Trophoblast cell (in vitro differentiated cells and primary cell): ENCODE measurements around the gene PGF.

Source experiments
- DNase-seq, 2 donors: peaks; one replicate each; pipeline ENCODE4 v3.0.0-alpha.2; 2016
- H2AFZ ChIP-seq: 2 replicates; pipeline ENCODE4 v1.6.1; 2013; ENCODE audit warnings: low read length, moderate library complexity, mild to moderate bottlenecking; ENCODE audit not compliant: insufficient read depth, poor library complexity
- H2AK5ac ChIP-seq: 2 replicates; pipeline ENCODE4 v1.6.1; 2013; ENCODE audit warnings: mild to moderate bottlenecking, low read length
- H2BK120ac ChIP-seq: 2 replicates; pipeline ENCODE4 v1.6.1; 2013; ENCODE audit warnings: low read length, mild to moderate bottlenecking, moderate library complexity; ENCODE audit not compliant: insufficient read depth, poor library complexity
- H2BK12ac ChIP-seq: 2 replicates; pipeline ENCODE4 v1.6.1; 2013; ENCODE audit warnings: mild to moderate bottlenecking, low read length, moderate library complexity
- H2BK5ac ChIP-seq: 2 replicates; pipeline ENCODE4 v1.6.1; 2013; ENCODE audit warnings: low read length, low read depth, moderate library complexity, mild to moderate bottlenecking; ENCODE audit not compliant: poor library complexity
- H3K14ac ChIP-seq: 2 replicates; pipeline ENCODE4 v1.6.1; 2013; ENCODE audit warnings: mild to moderate bottlenecking, low read length
- H3K18ac ChIP-seq: 2 replicates; pipeline ENCODE4 v1.6.1; 2013; ENCODE audit warnings: mild to moderate bottlenecking, low read length
- H3K23ac ChIP-seq: 2 replicates; pipeline ENCODE4 v1.6.1; 2013; ENCODE audit warnings: low read length
- H3K27ac ChIP-seq: 2 replicates; pipeline ENCODE4 v1.5.1; 2013; ENCODE audit warnings: low read depth, mild to moderate bottlenecking, inconsistent platforms, low read length, moderate library complexity
- H3K27me3 ChIP-seq: 2 replicates; pipeline ENCODE4 v1.6.1; 2013; ENCODE audit warnings: inconsistent platforms, mild to moderate bottlenecking, low read length, moderate library complexity; ENCODE audit not compliant: insufficient read depth
- H3K36me3 ChIP-seq, 2 experiments: 1 replicate in 1 of 2; 2 replicates in 1 of 2; pipeline ENCODE4 v1.6.1; 2013; ENCODE audit warnings: low read length in 2 of 2, mild to moderate bottlenecking in 2 of 2, moderate library complexity in 1 of 2; ENCODE audit not compliant: insufficient read depth in 2 of 2, control insufficient read depth in 1 of 2
- H3K4ac ChIP-seq: 2 replicates; pipeline ENCODE4 v1.6.1; 2013; ENCODE audit warnings: low read depth, mild to moderate bottlenecking, low read length, moderate library complexity
- H3K4me1 ChIP-seq, 2 experiments: 1 replicate in 1 of 2; 2 replicates in 1 of 2; pipeline ENCODE4 v1.6.1; 2013; ENCODE audit warnings: low read length in 2 of 2, mild to moderate bottlenecking in 2 of 2, moderate library complexity in 1 of 2; ENCODE audit not compliant: insufficient read depth in 2 of 2, control insufficient read depth in 1 of 2
- H3K4me2 ChIP-seq: 2 replicates; pipeline ENCODE4 v1.6.1; 2013; ENCODE audit warnings: inconsistent platforms, mild to moderate bottlenecking, low read length, moderate library complexity
- H3K4me3 ChIP-seq: 2 replicates; pipeline ENCODE4 v1.5.1; 2013; ENCODE audit warnings: mild to moderate bottlenecking, low read depth, low read length, inconsistent platforms
- H3K79me1 ChIP-seq: one replicate; pipeline ENCODE4 v1.6.1; 2013; ENCODE audit warnings: low read length
- H3K79me2 ChIP-seq: 2 replicates; pipeline ENCODE4 v1.6.1; 2013; ENCODE audit warnings: low read length, mild to moderate bottlenecking; ENCODE audit not compliant: control insufficient read depth, insufficient read depth, poor library complexity
- H3K9ac ChIP-seq: 2 replicates; pipeline ENCODE4 v1.6.1; 2013; ENCODE audit warnings: mild to moderate bottlenecking, low read length
- H3K9me3 ChIP-seq: 2 replicates; pipeline ENCODE4 v1.6.1; 2013; ENCODE audit warnings: low read depth, mild to moderate bottlenecking, control low read depth, inconsistent platforms, low read length; ENCODE audit not compliant: insufficient read depth
- H4K12ac ChIP-seq: 2 replicates; pipeline ENCODE4 v1.6.1; 2013; ENCODE audit warnings: low read depth, mild to moderate bottlenecking, low read length, moderate library complexity
- H4K8ac ChIP-seq: 2 replicates; pipeline ENCODE4 v1.6.1; 2013; ENCODE audit warnings: low read depth, mild to moderate bottlenecking, low read length, moderate library complexity
- H4K91ac ChIP-seq: one replicate; pipeline ENCODE4 v1.6.1; 2013; ENCODE audit warnings: low read depth, mild to moderate bottlenecking, low read length, moderate library complexity
- WGBS: extraction: QIAGEN DNeasy Blood & Tissue Kit; methylation state at CpG from one replicate; pipeline ENCODE4 v1.1.7; 2013; ENCODE audit warnings: missing lambda C conversion rate; ENCODE audit not compliant: insufficient read length, insufficient coverage; ENCODE audit errors: extremely low coverage; 5-methylcytosine and 5-hydroxymethylcytosine counted together

The PGF gene

GRCh38 chr14:74952697-74953484, 2.5 kb downstream of the PGF start:
- Histone ChIP-seq H2BK12ac (no peak overlapping the region), H3K23ac (no peak overlapping the region), H3K79me1 (peaks cover 33% of the 10 kb centered on the region), H3K4me3 (peak overlapping the region; percentile 38), H4K91ac (peak overlapping the region; percentile 11), H2AFZ (no peak overlapping the region), H2AK5ac (no peak overlapping the region), H4K12ac (no peak overlapping the region), H3K4me1 (peaks cover 22 to 27% of the 10 kb centered on the region in 2 experiments), H3K27me3 (no peaks in the 10 kb centered on the region), H3K4ac (no peak overlapping the region), H2BK120ac (no peak overlapping the region), H3K79me2 (peaks cover 16% of the 10 kb centered on the region), H3K9ac (peak overlapping the region; percentile 35), H3K4me2 (no peak overlapping the region), H2BK5ac (no peak overlapping the region), H3K9me3 (no peaks in the 10 kb centered on the region), H4K8ac (peak overlapping the region; percentile 15), H3K27ac (peak overlapping the region; percentile 61), H3K18ac (no peak overlapping the region), H3K36me3 (peaks cover 34% of the 10 kb centered on the region in 2 experiments), H3K14ac (no peak overlapping the region)
- no CpG with 5 or more reads among the region's 18 CpGs for WGBS
- no peak for DNase-seq

- no peak overlapping the region for H2AFZ ChIP-seq
- H2BK12ac ChIP-seq: no peak overlapping the region
- H3K18ac ChIP-seq: peak overlapping the region; percentile 10
- H2BK5ac ChIP-seq: no peak overlapping the region
- H3K23ac ChIP-seq: no peak overlapping the region
- H2BK120ac ChIP-seq: no peak overlapping the region
- H4K91ac ChIP-seq: no peak overlapping the region
- no peak overlapping the region for H2AK5ac ChIP-seq
- H4K12ac ChIP-seq: no peak overlapping the region
- no peak overlapping the region for H3K9ac ChIP-seq
- H3K79me2 ChIP-seq: peaks cover 16% of the 10 kb centered on the region
- no peak overlapping the region for H3K4ac ChIP-seq
- H3K27me3 ChIP-seq: no peaks in the 10 kb centered on the region
- no peak overlapping the region for H3K4me2 ChIP-seq
- H3K4me3 ChIP-seq: no peak overlapping the region
- H3K4me1 ChIP-seq: peaks cover 22 to 27% of the 10 kb centered on the region in 2 experiments
- peaks cover 33% of the 10 kb centered on the region for H3K79me1 ChIP-seq
- WGBS: no CpG with 5 or more reads among the region's 6 CpGs
- H3K9me3 ChIP-seq: no peaks in the 10 kb centered on the region
- peaks cover 38 to 40% of the 10 kb centered on the region in 2 experiments for H3K36me3 ChIP-seq
- H3K27ac ChIP-seq: no peak overlapping the region
- H4K8ac ChIP-seq: no peak overlapping the region
- H3K14ac ChIP-seq: no peak overlapping the region
- no peak for DNase-seq
These were observed 3.2 kb downstream of the PGF start for GRCh38 chr14:74952180-74952665.

- peaks cover 33% of the 10 kb centered on the region for H3K79me1 ChIP-seq
- H3K9me3 ChIP-seq: no peaks in the 10 kb centered on the region
- no peak overlapping the region for H2BK5ac ChIP-seq
- peaks cover 20 to 23% of the 10 kb centered on the region in 2 experiments for H3K4me1 ChIP-seq
- no peak for DNase-seq
- H2AK5ac ChIP-seq: no peak overlapping the region
- peaks cover 38 to 45% of the 10 kb centered on the region in 2 experiments for H3K36me3 ChIP-seq
- H2BK120ac ChIP-seq: no peak overlapping the region
- H4K12ac ChIP-seq: peak overlapping the region; percentile 6
- H2BK12ac ChIP-seq: no peak overlapping the region
- H4K8ac ChIP-seq: peak overlapping the region; percentile 14
- H3K9ac ChIP-seq: no peak overlapping the region
- H3K4me3 ChIP-seq: no peak overlapping the region
- no peak overlapping the region for H3K27ac ChIP-seq
- no peak overlapping the region for H3K23ac ChIP-seq
- peaks cover 16% of the 10 kb centered on the region for H3K79me2 ChIP-seq
- peak overlapping the region; percentile 52 for H3K14ac ChIP-seq
- no peaks in the 10 kb centered on the region for H3K27me3 ChIP-seq
- peak overlapping the region; percentile 10 for H3K18ac ChIP-seq
- no peak overlapping the region for H4K91ac ChIP-seq
- no CpG with 5 or more reads among the region's 15 CpGs for WGBS
- H2AFZ ChIP-seq: no peak overlapping the region
- no peak overlapping the region for H3K4me2 ChIP-seq
- H3K4ac ChIP-seq: no peak overlapping the region
These were observed 3.8 kb downstream of the PGF start for GRCh38 chr14:74951443-74952179.

GRCh38 chr14:74950795-74951442, 4.5 kb downstream of the PGF start:
- H3K9ac ChIP-seq: no peak overlapping the region
- no peak overlapping the region for H4K91ac ChIP-seq
- H3K9me3 ChIP-seq: no peaks in the 10 kb centered on the region
- no peak overlapping the region for H4K8ac ChIP-seq
- H3K36me3 ChIP-seq: peaks cover 38 to 48% of the 10 kb centered on the region in 2 experiments
- no peak overlapping the region for H3K4me3 ChIP-seq
- no peak overlapping the region for H2AFZ ChIP-seq
- H3K18ac ChIP-seq: no peak overlapping the region
- H3K79me2 ChIP-seq: peaks cover 11% of the 10 kb centered on the region
- H3K27ac ChIP-seq: peak overlapping the region; percentile 33
- H3K4ac ChIP-seq: no peak overlapping the region
- no peak overlapping the region for H3K14ac ChIP-seq
- peak overlapping the region; percentile 12 for H3K4me2 ChIP-seq
- no CpG with 5 or more reads among the region's 9 CpGs for WGBS
- H2BK12ac ChIP-seq: no peak overlapping the region
- H3K4me1 ChIP-seq: peaks cover 13 to 16% of the 10 kb centered on the region in 2 experiments
- H3K79me1 ChIP-seq: peaks cover 27% of the 10 kb centered on the region
- no peak overlapping the region for H2BK5ac ChIP-seq
- no peak for DNase-seq
- H3K23ac ChIP-seq: no peak overlapping the region
- H2BK120ac ChIP-seq: no peak overlapping the region
- H3K27me3 ChIP-seq: no peaks in the 10 kb centered on the region
- H4K12ac ChIP-seq: no peak overlapping the region
- no peak overlapping the region for H2AK5ac ChIP-seq
